Esophagus mucosa (tissue), 1 donor: ENCODE measurements around the gene STING1. TPM values are rescaled to one million over a fixed set of nuclear protein-coding genes. Genes with fewer than 3 reads are reported as not detected.
A peak's percentile ranks its signal among the peaks of the same experiment; 100 is the strongest.
"Not testable (repeated sequence)": the region's sequence is repeated elsewhere in the genome, so short reads cannot be mapped to it uniquely, and the experiment has no call there.

Source experiments
- ATAC-seq: fragments of 200-7000 bp; cut with Tn5 transposase; one replicate; pipeline ENCODE4 v1.9.1; 2020
- total RNA-seq: library from RNA; stranded (reverse); gene quantifications from one replicate; pipeline ENCODE4 v1.2.4, GENCODE V29; 2023
- donor health status: DM: yes; HTN: yes; CAD: no.

The STING1 gene
- 45.5 TPM for total RNA-seq

- ATAC-seq, result peak; percentile 79
Measured at GRCh38 chr5:139482050-139482889, at the start of gene STING1. Gene STING1 (minus strand): TSS chr5:139482758. CDS start chr5:139481704, 1,054 bp downstream.

- no peak for ATAC-seq
Measured at GRCh38 chr5:139531772-139532169, 49.2 kb upstream of the STING1 start.

GRCh38 chr5:139530079-139530478 is 47.5 kb upstream of the STING1 start:
- ATAC-seq, result not testable (repeated sequence)

- not testable (repeated sequence) for ATAC-seq
Measured at GRCh38 chr5:139528695-139529094, 46.1 kb upstream of the STING1 start.

GRCh38 chr5:139527896-139528467 is 45.4 kb upstream of the STING1 start:
- ATAC-seq, result not testable (repeated sequence)

- not testable (repeated sequence) for ATAC-seq
Measured at GRCh38 chr5:139527090-139527470, 44.5 kb upstream of the STING1 start.

GRCh38 chr5:139526309-139527089 is 43.9 kb upstream of the STING1 start:
- not testable (repeated sequence) for ATAC-seq

GRCh38 chr5:139525586-139526308 is 43.2 kb upstream of the STING1 start:
- ATAC-seq, result peak; percentile 61

- peak; percentile 68 for ATAC-seq
Measured at GRCh38 chr5:139524940-139525585, 42.5 kb upstream of the STING1 start.

- no peak for ATAC-seq
Measured at GRCh38 chr5:139524446-139524845, 41.9 kb upstream of the STING1 start.

GRCh38 chr5:139523635-139524445 is 41.3 kb upstream of the STING1 start:
- no peak for ATAC-seq

GRCh38 chr5:139517683-139518564 is 35.4 kb upstream of the STING1 start:
- ATAC-seq, result peak; percentile 89

GRCh38 chr5:139514486-139514856 is 31.9 kb upstream of the STING1 start:
- ATAC-seq, result peak; percentile 69

- peak; percentile 5 for ATAC-seq
Measured at GRCh38 chr5:139513852-139514485, 31.4 kb upstream of the STING1 start.

- ATAC-seq, result peak; percentile 83
Measured at GRCh38 chr5:139513434-139513833, 30.9 kb upstream of the STING1 start.

- ATAC-seq, result no peak
Measured at GRCh38 chr5:139512786-139513390, 30.3 kb upstream of the STING1 start.

- ATAC-seq, result not testable (repeated sequence)
Measured at GRCh38 chr5:139504722-139505121, 22.2 kb upstream of the STING1 start.

- ATAC-seq, result not testable (repeated sequence)
Measured at GRCh38 chr5:139503879-139504278, 21.3 kb upstream of the STING1 start.
